Raji (cell line): ENCODE data around the gene KDM3B.

Experiments used
- POLR2A ChIP-seq: IDR thresholded peaks from 2 replicates; pipeline ENCODE4 v1.6.1; 2011; ENCODE audit warnings: low read depth, low read length, control low read depth; ENCODE audit not compliant: insufficient read depth

KDM3B gene

DNA sequence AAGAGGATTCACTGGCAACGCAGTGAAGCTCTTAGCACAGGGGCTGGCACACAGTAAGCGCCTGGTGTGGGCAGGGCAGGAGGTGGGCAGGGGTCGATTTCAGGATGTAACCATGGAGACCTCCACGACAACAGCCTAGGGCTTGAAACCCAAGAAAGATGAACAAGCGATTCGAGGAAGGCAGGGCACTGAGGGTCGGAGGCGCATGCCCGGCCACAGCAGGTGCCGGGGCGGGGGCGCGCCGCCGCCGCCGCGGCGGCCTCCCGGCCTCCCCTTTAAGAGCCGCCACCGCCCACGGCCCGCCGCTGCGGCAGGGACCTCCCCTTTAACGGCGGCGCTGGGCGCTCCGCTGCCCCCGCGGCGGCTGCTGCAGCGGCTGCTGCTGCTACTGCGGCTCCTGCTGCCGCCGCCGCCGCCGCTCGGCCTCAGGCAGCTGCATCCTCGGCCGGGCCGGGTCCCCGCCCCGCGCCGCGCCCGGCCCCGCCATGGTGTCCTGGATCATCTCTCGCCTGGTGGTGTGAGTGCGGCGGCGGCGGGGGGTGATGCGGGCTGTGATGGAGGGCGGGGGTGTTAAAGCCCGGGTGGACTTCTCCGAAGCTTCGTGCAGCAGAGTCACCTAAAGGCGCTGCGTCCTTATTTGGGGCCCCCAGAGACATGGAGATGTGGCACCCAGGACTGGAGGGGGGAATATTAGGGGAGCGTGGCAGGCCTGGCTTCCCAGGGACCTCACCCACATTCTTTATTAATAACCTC, 86.4 kb downstream of the KDM3B start, which contains the start of gene REEP2:
Gene REEP2 (plus strand): TSS at position 334 of the 753 bp plus-strand sequence. CDS start 152 bp downstream, at position 486.
- TF ChIP-seq POLR2A = no peak

DNA sequence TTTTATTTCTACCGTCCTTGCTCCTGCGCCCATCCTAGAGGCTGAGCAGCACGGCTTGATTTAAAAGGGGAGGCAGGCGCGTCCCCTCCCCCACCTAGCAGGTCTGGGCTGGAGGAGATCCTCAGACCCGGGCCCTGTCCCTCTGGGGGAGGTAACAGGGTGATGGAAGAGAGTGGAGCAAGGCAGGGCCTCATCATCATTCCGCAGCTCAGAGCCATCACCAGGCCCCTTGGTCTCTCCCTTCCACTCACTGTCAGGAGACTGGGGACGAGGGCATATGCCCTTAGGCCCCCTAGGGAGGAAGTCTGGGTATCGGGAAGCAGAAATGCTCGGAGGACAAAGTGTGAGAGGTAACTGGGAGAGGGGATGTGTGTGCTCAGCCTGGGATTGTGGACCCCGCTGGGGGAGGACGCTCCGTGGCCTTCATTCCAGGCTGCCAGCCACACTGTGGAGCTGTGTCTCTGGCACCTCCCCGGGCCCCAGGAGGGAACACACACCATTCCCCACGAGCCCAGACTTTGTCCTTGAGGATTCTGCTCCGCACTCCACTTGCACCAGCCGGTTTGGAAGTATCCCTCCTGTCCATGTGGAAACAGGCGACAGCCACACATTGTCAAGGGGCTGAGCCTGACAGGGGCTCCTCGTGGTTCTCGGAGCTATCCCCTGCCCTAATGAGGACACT, 87.1 kb downstream of the KDM3B start:
- no peak for TF ChIP-seq POLR2A

DNA sequence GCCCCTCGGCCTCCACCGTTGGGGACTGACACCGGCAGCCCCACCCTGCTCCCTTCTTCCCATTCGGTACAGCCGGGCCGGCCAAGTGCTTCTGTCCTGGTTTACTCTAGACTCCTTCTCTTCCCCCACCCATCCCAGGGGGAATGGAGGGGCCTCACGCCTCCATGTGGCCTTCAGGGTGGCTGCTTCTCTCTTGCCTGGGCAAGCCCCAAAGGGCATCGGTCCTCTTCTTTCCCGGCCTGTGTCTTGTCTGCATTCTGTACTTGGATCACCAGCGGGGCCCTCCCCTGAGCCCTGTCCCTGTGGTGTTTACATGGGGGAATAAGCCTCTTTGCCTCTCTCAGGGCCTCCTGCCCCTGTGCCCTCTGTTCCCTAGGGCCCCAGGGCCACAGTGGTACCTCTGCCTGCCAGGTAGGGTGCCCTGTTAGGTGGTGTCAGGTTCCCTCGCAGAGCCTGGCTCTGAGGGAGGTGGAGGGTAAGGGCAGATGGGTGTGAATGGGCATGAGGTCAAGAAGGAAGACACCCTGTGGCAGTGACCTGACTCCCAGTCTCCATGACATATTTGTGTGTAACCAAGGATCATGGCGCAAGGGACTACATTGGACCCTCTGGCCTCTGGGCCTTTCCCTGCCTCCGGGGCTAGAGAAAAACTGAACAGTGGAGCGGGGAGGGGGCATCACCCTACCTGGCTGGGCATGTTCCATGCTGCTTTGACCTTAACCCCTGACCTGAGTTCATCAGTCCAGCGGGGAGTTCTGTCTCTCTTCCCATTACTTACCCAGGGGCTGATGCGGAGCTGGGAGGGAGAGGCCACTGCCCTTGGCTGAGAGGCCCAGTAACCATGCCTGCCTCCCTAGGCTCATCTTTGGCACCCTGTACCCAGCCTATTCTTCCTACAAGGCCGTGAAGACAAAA, 87.9 kb downstream of the KDM3B start:
- TF ChIP-seq POLR2A = no peak

DNA sequence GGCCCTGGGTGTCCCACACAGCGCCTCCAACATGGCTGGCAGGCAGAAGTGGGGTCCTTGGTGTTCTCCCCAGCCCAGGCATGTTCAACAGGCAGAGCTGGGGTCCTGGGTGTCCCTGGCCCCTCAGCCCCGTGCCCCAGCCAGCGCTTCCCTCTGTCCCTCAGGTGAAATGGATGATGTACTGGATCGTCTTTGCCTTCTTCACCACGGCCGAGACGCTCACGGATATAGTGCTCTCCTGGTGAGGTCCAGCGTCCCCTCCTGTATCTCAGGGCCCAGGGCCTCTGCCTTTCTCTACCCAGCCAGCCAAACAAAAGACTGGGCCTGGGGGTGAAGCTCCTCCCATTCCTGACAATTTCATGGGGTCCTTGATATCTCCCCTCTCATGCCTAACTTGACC, 88.7 kb downstream of the KDM3B start:
- TF ChIP-seq POLR2A = no peak

DNA sequence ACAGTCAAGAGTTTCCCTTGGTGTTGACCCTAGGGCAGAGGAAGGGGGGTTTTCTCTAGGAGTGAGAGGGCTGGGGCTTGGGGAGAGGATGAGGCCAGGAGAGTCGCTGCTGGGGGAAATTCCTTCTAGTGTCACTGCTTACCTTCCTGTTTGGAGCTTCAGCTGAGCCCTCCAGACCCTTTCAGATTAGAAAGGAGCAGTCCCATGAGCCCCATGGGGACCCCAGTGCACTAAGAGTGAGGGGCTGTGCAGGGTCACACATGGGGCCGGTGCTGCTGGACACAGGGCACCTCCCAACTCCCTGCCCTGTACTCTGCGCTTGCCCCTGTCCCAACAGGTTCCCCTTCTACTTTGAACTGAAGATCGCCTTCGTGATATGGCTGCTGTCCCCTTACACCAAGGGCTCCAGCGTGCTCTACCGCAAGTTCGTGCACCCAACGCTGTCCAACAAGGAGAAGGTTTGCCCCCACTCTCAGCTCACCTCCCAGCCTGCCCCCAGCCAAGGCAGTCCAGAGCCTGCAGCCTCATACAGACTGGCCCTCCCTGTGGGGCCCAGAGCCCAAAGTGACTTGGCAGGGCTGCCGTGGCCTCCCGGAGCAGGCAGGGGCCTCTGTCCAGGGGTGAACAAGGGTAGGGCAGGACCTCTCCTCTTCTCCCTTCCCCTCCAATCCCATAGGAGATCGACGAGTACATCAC, 91.7 kb downstream of the KDM3B start:
- TF ChIP-seq POLR2A = no peak

DNA sequence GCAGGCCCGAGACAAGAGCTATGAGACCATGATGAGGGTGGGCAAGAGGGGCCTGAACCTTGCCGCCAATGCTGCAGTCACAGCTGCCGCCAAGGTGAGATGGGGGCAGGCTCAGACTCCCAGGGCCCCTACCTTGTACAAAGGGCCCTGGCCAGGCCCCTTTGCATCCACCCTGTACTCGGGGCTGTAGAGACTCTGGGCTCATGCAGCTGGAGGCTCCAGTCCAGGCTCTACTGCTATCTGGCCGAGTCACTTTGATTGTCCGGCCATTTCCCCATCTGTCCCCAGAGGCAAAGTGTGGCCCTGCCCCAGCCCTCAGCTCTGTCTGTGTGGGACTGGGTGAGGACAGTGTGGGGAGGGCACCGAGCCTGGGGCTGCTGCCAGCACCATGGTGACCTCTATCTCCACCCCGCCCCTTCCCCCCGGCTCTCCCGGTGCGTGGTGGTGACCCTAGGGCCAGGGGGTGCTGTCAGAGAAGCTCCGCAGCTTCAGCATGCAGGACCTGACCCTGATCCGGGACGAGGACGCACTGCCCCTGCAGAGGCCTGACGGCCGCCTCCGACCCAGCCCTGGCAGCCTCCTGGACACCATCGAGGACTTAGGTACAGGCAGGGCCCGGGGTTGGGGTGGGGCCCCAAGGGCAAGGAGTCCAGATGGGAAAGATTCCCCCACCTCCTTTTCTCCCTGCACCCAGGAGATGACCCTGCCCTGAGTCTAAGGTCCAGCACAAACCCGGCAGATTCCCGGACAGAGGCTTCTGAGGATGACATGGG, 92.5 kb downstream of the KDM3B start:
- no peak for TF ChIP-seq POLR2A

DNA sequence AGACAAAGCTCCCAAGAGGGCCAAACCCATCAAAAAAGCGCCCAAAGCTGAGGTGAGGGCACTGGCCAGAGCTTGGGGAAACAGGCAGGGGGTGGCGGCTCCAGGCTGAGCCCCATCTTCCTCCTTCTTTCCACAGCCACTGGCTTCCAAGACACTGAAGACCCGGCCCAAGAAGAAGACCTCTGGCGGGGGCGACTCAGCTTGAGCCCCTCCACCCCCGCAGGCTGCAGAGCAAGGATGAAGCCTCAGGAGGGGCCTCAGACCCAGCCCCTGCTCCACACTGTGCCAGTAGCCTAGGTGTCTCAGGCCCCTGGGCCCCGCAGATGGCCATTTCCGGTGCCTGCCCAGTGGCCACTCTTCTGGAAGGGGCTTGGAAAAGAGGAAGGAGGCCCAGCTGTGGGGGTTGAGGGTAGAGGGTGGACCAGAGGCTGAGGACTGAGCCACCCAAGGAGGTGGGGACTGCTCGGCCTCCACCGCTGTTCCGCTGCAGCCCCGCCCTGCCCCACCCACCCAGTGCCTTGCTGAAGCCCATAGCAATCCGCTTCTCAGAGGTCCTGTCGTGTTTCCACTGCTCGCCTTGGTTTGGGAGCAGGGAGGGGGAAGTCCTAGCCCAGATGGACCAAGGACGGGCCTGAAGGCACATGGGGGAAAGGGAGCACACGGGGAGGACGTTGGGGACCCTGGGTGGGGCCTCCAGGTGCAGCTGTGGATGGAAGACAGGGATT, 93.2 kb downstream of the KDM3B start:
- no peak for TF ChIP-seq POLR2A

DNA sequence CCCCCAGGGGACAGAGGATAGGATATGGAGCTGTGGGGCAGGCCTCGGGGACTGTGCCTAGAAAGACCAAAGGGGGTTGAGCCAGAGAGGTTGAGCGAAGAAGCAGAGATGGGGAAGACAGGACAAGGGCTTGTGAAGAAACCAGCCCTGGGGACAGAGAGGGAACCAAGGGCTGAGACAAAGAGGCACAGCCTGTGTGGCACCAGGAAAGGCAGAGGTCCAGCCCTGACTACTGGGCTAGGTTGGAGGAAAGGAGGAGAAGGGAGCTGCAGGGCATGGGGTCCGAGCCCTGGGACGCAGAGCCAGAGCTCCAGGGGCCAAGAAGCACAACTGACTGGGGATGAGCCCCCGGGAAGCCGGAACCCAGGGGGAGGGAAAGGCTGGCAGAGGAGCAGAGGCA, 95.6 kb downstream of the KDM3B start:
- TF ChIP-seq POLR2A = no peak

DNA sequence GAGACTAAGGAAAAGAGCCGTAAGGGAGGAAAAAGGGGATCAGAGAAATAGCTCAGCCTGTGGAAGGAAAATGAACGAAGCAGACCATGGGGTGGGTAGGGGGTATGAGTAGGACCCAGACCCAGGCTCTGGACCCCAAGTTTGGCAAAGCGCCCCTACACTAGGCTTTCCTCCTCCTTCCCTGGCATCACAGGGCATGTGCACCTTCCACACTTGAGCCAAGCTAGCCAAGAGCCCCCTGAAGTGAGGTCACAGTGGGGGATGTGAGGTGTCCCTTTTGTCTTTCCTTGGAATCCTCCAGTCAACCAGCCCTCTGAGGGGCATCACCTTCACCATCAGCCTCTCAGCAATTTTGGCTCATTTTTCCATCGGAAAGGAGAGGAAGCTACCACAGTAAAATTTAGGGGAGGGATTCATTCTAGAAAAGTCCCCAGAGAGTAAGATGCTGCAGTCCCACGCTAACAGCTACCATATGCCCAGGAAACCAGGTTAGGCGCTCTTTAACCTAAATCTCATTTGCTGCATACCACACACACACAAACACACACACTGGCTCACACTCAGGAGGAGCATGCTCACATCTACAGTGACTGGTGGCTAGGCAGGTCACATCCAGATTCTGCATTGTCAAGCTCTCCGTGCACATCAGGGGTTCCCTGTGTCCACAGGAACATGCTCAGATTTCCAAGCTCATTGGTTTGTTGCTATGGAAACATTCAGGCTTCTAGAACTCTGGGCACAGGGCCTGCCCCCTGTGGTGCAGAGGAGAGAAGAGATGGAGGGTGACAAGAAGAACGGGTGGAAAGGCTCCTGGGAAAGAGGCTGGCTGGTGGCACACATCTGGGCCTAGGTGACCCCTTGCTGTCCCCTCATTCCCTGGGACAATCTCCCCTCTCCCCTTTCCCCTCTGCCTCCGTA, 96.3 kb downstream of the KDM3B start:
- no peak for TF ChIP-seq POLR2A

DNA sequence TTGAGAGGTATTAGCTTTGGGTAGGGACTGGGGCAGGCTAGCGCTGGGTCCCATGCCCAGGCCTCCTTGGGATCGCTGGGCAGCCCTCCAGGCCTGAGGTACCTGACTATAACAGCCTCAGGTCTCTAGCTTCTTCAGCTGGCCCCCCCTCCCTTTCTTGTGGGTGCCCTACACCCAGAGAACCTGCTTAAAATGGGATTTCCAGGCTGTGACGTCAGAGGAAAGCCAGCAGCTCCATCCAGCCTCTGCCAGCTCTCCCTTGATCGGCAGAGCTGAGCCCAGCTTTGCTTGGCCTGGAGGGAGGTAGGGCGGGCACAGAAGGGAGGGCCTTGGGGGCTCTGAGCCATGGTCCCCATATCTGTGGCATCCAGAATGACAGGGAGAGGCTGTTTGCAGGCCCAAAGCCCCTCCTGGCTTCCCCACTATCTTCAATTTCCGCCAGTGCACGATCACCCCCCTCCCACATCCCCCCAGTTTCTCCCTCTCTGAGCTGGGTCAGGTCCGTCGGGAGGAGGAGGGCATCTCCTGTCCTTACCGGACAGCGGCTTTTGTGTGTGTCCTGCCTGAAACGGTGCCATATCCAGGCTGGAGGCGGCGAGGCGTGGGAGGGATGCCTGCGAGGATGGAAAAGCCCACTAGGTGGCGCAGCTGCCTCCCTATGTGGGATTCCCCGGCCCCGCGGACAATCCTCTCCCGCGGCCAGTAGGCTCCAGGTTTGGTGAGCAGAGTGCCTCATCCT, 97.2 kb downstream of the KDM3B start:
- TF ChIP-seq POLR2A = no peak

DNA sequence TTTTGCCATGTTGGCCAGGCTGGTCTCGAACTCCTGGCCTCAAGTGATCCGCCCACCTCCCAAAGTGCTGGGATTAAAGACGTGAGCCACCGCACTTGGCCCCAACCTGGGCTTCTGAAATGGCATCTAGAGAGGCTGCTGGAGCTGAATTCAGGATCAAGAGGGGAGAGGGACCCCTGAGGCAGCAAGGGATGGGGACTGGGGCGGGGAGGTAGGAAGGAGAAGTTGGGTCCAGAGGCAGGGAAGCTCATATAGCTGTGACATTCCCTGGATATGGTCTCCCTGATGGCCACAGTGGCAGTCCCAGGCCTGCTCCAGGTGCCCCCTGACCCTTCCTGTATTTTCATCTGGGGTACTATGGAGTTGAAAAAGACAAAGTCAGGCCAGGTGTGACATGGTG, 98.5 kb downstream of the KDM3B start:
- TF ChIP-seq POLR2A = no peak

DNA sequence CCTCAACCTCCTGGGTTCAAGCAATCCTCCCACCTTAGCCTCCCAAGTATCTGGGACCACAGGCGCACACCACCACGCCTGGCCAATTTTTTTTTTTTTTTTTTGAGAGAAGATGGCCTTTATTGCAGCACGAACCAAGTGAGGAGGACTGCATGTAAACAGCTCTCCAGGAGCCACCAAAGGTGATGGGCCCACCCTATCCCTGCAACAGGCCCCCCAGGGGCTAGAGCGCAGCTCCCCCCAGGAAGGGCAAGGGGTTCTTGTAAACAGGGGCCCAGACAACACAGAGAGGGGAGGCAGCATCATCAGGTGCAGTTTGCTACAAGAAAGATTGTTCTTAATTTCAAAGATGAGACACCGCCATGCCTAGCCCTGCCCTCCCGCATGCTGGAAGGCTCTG, 100.2 kb downstream of the KDM3B start:
- TF ChIP-seq POLR2A = no peak

DNA sequence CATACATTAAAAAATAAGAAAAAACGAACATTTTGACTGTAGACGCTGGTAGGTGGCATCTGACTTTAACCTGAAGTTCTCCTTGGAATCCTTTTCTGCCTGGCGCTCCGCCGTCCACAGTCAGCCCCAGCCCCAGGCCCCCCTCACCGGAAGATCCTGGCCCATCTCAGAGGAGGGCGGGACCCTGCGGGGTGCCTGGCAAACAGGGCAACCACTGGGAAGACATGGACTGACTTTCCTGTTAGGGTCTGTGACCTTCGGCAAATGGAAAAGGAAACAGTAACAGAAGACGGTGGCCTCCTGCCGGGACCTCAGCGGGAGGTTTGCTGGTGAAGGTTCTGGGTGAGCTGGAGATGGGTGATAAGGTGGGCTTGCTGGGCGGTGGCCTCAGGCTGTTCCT, 101.1 kb downstream of the KDM3B start:
- no peak for TF ChIP-seq POLR2A
